ENCODE results near the gene FOXE3.

GRCh38 chr1:47452426-47452825 lies 36.3 kb downstream of the FOXE3 start:
- TF ChIP-seq MAX (IDR thresholded peaks at IDR 0.05) (no peak), SP1 (IDR thresholded peaks at IDR 0.05; ENCODE audit: low read depth) (no peak), EZH2 (IDR thresholded peaks at IDR 0.05) (no peak)
- TF ChIP-seq, protein P1, sequence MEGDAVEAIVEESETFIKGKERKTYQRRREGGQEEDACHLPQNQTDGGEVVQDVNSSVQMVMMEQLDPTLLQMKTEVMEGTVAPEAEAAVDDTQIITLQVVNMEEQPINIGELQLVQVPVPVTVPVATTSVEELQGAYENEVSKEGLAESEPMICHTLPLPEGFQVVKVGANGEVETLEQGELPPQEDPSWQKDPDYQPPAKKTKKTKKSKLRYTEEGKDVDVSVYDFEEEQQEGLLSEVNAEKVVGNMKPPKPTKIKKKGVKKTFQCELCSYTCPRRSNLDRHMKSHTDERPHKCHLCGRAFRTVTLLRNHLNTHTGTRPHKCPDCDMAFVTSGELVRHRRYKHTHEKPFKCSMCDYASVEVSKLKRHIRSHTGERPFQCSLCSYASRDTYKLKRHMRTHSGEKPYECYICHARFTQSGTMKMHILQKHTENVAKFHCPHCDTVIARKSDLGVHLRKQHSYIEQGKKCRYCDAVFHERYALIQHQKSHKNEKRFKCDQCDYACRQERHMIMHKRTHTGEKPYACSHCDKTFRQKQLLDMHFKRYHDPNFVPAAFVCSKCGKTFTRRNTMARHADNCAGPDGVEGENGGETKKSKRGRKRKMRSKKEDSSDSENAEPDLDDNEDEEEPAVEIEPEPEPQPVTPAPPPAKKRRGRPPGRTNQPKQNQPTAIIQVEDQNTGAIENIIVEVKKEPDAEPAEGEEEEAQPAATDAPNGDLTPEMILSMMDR (IDR thresholded peaks at IDR 0.05 in 2 of 3, conservative IDR thresholded peaks at IDR 0.05 in 1 of 3; ENCODE audit: borderline replicate concordance in 1 of 3, insufficient read depth in 1 of 3, low read depth in 2 of 3, low read length in 2 of 3), result no peak

Data from HCT116 (cell line).